ENCODE results near the gene FAM227A. TPM values are rescaled to one million over a fixed set of nuclear protein-coding genes. Genes with fewer than 3 reads are reported as not detected.

FAM227A gene
- 1.3 and 2.3 TPM in 2 replicates for total RNA-seq (2014; rRNA removed; shearing (Covaris generic))

- DNase-seq (ENCODE audit: low read depth) = peak; percentile 83
Measured at GRCh38 chr22:38656256-38657044, at the start of gene FAM227A, which contains the start of gene CBY1. Gene FAM227A, minus strand, starts transcription at chr22:38656392. Its CDS starts 6,224 bp downstream, at chr22:38650168. Gene CBY1, plus strand, starts transcription at chr22:38656638. Its CDS starts 11,417 bp downstream, at chr22:38668055.

GRCh38 chr22:38705235-38706100 lies 49.3 kb upstream of the FAM227A start, which contains the start of gene GTPBP1:
Gene GTPBP1, plus strand, starts transcription at chr22:38705944. Its CDS starts 12 bp downstream, at chr22:38705956.
- DNase-seq (ENCODE audit: low read depth) = peak; percentile 100

- no peak for DNase-seq (ENCODE audit: low read depth)
Measured at GRCh38 chr22:38704654-38705234, 48.6 kb upstream of the FAM227A start.

GRCh38 chr22:38700789-38701628 lies 44.8 kb upstream of the FAM227A start, which contains the start of gene JOSD1:
Gene JOSD1, minus strand, starts transcription at chr22:38700943. Its CDS starts 956 bp downstream, at chr22:38699987.
- DNase-seq (ENCODE audit: low read depth) = peak; percentile 90

GRCh38 chr22:38700270-38700788 lies 44.1 kb upstream of the FAM227A start:
- peak; percentile 76 for DNase-seq (ENCODE audit: low read depth)

GRCh38 chr22:38699784-38700183 lies 43.6 kb upstream of the FAM227A start:
- peak; percentile 39 for DNase-seq (ENCODE audit: low read depth)

GRCh38 chr22:38699143-38699542 lies 43.0 kb upstream of the FAM227A start:
- DNase-seq (ENCODE audit: low read depth) = no peak

- no peak for DNase-seq (ENCODE audit: low read depth)
Measured at GRCh38 chr22:38698407-38699094, 42.4 kb upstream of the FAM227A start.

- no peak for DNase-seq (ENCODE audit: low read depth)
Measured at GRCh38 chr22:38697425-38698089, 41.4 kb upstream of the FAM227A start.

- DNase-seq (ENCODE audit: low read depth) = peak; percentile 70
Measured at GRCh38 chr22:38696606-38697424, 40.6 kb upstream of the FAM227A start.

- DNase-seq (ENCODE audit: low read depth) = no peak
Measured at GRCh38 chr22:38694940-38695339, 38.7 kb upstream of the FAM227A start.

GRCh38 chr22:38694049-38694448 lies 37.9 kb upstream of the FAM227A start:
- no peak for DNase-seq (ENCODE audit: low read depth)

- no peak for DNase-seq (ENCODE audit: low read depth)
Measured at GRCh38 chr22:38689651-38690050, 33.5 kb upstream of the FAM227A start.

- DNase-seq (ENCODE audit: low read depth) = no peak
Measured at GRCh38 chr22:38685761-38686160, 29.6 kb upstream of the FAM227A start.

GRCh38 chr22:38684895-38685294 lies 28.7 kb upstream of the FAM227A start:
- DNase-seq (ENCODE audit: low read depth) = no peak

GRCh38 chr22:38681582-38682335 lies 25.6 kb upstream of the FAM227A start, which contains the start of gene TOMM22:
Gene TOMM22, plus strand, starts transcription at chr22:38681957. Its CDS starts 22 bp downstream, at chr22:38681979.
- DNase-seq (ENCODE audit: low read depth) = peak; percentile 84

- DNase-seq (ENCODE audit: low read depth) = no peak
Measured at GRCh38 chr22:38675833-38676232, 19.6 kb upstream of the FAM227A start.

GRCh38 chr22:38674888-38675287 lies 18.7 kb upstream of the FAM227A start:
- DNase-seq (ENCODE audit: low read depth) = peak; percentile 16

Data from RPMI7951 (cell line).